ENCODE results near the gene VHLL. TPM values are rescaled to one million over a fixed set of nuclear protein-coding genes. Genes with fewer than 3 reads are reported as not detected.
A peak's percentile ranks its signal among the peaks of the same experiment; 100 is the strongest.

Gene VHLL
- total and polyA plus RNA-seq, 7 donors: not detected

GRCh38 chr1:156310962-156311361 lies 11.9 kb upstream of the VHLL start:
- Histone ChIP-seq H3K4me3 (no peak overlapping the region), H3K27me3 (ENCODE audit: insufficient read depth in 3 of 3, low read length in 2 of 3) (no peaks in the 10 kb centered on the region), H3K9me3 (no peaks in the 10 kb centered on the region), H3K4me1 (no peaks in the 10 kb centered on the region), H3K36me3 (ENCODE audit: insufficient read depth in 1 of 2, low read depth in 1 of 2) (peaks cover 33 to 100% of the 10 kb centered on the region in 2 donors), H3K27ac (no peak overlapping the region)
- no peak for TF ChIP-seq CTCF (IDR thresholded peaks at IDR 0.05)
- intact Hi-C loops (cut with DNase I): loop anchor here in 1 of 2 donors (10.0 kb wide), 1 partner anchor 646 kb away; no protein-coding TSS in a partner anchor
- WGBS, 3 donors: 66 to 88% (median 73%) methylated on average over 6 of the region's 6 CpGs
- DNase-seq (peak; percentile 60 to 83), ATAC-seq (peak; percentile 81 to 95 (median 90))

- intact Hi-C loops (cut with DNase I): no loop called here
- no peak for TF ChIP-seq CTCF (IDR thresholded peaks at IDR 0.05)
- H3K27ac ChIP-seq: no peak overlapping the region
- ATAC-seq: peak in 1 of 4 donors; percentile 37
- H3K4me1 ChIP-seq: no peaks in the 10 kb centered on the region
- H3K36me3 ChIP-seq (ENCODE audit: insufficient read depth in 1 of 2, low read depth in 1 of 2): peaks cover 30 to 94% of the 10 kb centered on the region in 2 donors
- no peak overlapping the region for H3K4me3 ChIP-seq
- no peaks in the 10 kb centered on the region for H3K27me3 ChIP-seq (ENCODE audit: insufficient read depth in 3 of 3, low read length in 2 of 3)
- no peaks in the 10 kb centered on the region for H3K9me3 ChIP-seq
- no peak for DNase-seq
Measured at GRCh38 chr1:156308078-156308477, 9.0 kb upstream of the VHLL start.

GRCh38 chr1:156305215-156305614 lies 6.1 kb upstream of the VHLL start:
- DNase-seq (no peak), ATAC-seq (no peak)
- no peaks in the 10 kb centered on the region for H3K4me1 ChIP-seq
- intact Hi-C loops (cut with DNase I): no loop called here
- H3K4me3 ChIP-seq: no peak overlapping the region
- TF ChIP-seq CTCF (IDR thresholded peaks at IDR 0.05): no peak
- no peak overlapping the region for H3K27ac ChIP-seq
- H3K36me3 ChIP-seq (ENCODE audit: insufficient read depth in 1 of 2, low read depth in 1 of 2): peaks cover 14 to 70% of the 10 kb centered on the region in 2 donors
- no peaks in the 10 kb centered on the region for H3K9me3 ChIP-seq
- 69 to 75% (median 71%) methylated on average over 2 of the region's 2 CpGs for WGBS, 3 donors
- no peaks in the 10 kb centered on the region for H3K27me3 ChIP-seq (ENCODE audit: insufficient read depth in 3 of 3, low read length in 2 of 3)

GRCh38 chr1:156303241-156303640 lies 4.1 kb upstream of the VHLL start:
- Histone ChIP-seq H3K36me3 (ENCODE audit: insufficient read depth in 1 of 2, low read depth in 1 of 2) (peaks cover 8 to 58% of the 10 kb centered on the region in 2 donors), H3K27me3 (ENCODE audit: insufficient read depth in 3 of 3, low read length in 2 of 3) (no peaks in the 10 kb centered on the region), H3K9me3 (no peaks in the 10 kb centered on the region), H3K4me3 (no peak overlapping the region), H3K4me1 (no peaks in the 10 kb centered on the region), H3K27ac (no peak overlapping the region)
- intact Hi-C loops (cut with DNase I): no loop called here
- ATAC-seq (no peak), DNase-seq (no peak)
- 94 to 97% (median 95%) methylated on average over 2 to 4 of the region's 4 CpGs for WGBS, 3 donors
- TF ChIP-seq CTCF (IDR thresholded peaks at IDR 0.05): no peak

- ATAC-seq (peak; percentile 50 to 82 (median 65)), DNase-seq (peak; percentile 72 to 83)
- H3K4me3 ChIP-seq: peak within 1 kb of the TSS; percentile 76
- no peaks in the 10 kb centered on the region for H3K4me1 ChIP-seq
- no peaks in the 10 kb centered on the region for H3K27me3 ChIP-seq (ENCODE audit: insufficient read depth in 3 of 3, low read length in 2 of 3)
- no peaks in the 10 kb centered on the region for H3K9me3 ChIP-seq
- intact Hi-C loops (cut with DNase I): no loop called here
- H3K36me3 ChIP-seq (ENCODE audit: insufficient read depth in 1 of 2, low read depth in 1 of 2): peaks cover 0 to 19% of the 10 kb centered on the region in 2 donors
- no peak for TF ChIP-seq CTCF (IDR thresholded peaks at IDR 0.05)
- WGBS, 3 donors: 1% methylated on average over 17 of the region's 17 CpGs
- H3K27ac ChIP-seq: peak within 1 kb of the TSS; percentile 2
Measured at GRCh38 chr1:156295391-156295947, 3.6 kb downstream of the VHLL start, which contains the start of gene GLMP. GLMP (minus strand) TSS chr1:156295679; CDS start chr1:156295645, 34 bp downstream.

All from psoas muscle (tissue), 8 donors.